ENCODE data around the gene NAA50. TPM values are rescaled to one million over a fixed set of nuclear protein-coding genes. Genes with fewer than 3 reads are reported as not detected.

NAA50 gene
- total RNA-seq, 4 donors from 2014 or later = 55.7 to 116 (median 82.7) TPM

DNA sequence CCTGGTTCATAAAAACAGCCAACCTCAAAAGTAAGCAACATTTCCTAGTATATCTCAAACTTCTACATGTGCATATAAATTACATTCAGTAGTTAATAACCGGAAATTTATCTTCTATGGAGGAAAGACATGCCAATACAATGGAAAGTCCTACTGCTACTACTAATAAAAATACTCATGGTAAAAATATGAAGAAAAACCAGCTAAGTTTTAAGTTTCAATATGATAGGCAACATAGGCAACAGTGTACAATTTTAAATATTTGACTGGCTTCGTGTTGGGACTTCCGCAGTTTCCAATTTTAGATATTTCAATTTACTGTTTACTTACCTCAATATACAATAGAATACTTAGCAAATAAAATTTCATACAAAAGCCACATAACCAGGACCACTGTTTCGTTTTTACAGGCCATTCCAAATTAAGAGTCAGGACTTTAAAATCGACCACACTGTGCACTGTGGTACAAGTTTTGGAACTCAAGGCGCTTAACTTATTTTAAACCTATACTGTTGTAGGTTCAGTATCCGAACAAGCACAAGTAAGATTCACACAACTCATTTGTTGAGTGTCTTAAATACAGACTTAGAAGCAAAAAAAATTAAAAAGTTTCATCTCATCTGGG, 2.9 kb downstream of the NAA50 start:
- no peak for DNase-seq
- in situ Hi-C loops (cut with MboI; ENCODE audit: low pct_ligation_motif_present in 1 of 4, low pct_unique_long_range_greater_than_20kb in 1 of 4, low sequenced_read_pairs in 3 of 4) (loop anchor here in 2 of 4 donors (10.0 to 25.0 kb wide), 2 partner anchors 48 to 319 kb away; partner anchors contain the start of genes CCDC191 (in 1 of the 2), QTRT2 (in 1 of the 2) and USF3 (in 1 of the 2)), intact Hi-C loops (cut with DNase I; ENCODE audit: low total_unique reads) (loop anchor here (10.0 kb wide), 1 partner anchor 438 kb away; no protein-coding TSS in a partner anchor)
- TF ChIP-seq POLR2A (IDR thresholded peaks at IDR 0.05) = no peak
- TF ChIP-seq, protein P1, sequence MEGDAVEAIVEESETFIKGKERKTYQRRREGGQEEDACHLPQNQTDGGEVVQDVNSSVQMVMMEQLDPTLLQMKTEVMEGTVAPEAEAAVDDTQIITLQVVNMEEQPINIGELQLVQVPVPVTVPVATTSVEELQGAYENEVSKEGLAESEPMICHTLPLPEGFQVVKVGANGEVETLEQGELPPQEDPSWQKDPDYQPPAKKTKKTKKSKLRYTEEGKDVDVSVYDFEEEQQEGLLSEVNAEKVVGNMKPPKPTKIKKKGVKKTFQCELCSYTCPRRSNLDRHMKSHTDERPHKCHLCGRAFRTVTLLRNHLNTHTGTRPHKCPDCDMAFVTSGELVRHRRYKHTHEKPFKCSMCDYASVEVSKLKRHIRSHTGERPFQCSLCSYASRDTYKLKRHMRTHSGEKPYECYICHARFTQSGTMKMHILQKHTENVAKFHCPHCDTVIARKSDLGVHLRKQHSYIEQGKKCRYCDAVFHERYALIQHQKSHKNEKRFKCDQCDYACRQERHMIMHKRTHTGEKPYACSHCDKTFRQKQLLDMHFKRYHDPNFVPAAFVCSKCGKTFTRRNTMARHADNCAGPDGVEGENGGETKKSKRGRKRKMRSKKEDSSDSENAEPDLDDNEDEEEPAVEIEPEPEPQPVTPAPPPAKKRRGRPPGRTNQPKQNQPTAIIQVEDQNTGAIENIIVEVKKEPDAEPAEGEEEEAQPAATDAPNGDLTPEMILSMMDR (IDR thresholded peaks at IDR 0.05) = no peak
- TF ChIP-seq EP300 (IDR thresholded peaks at IDR 0.05; ENCODE audit: low read depth) = no peak
- TF ChIP-seq POLR2AphosphoS5 (IDR thresholded peaks at IDR 0.05) = no peak
- H3K4me1 ChIP-seq = peaks cover 21 to 59% (median 36%) of the 10 kb centered on the region in 4 donors
- WGBS, 2 donors (ENCODE audit: low coverage in 1 of 2) = 51 to 52% methylated on average over 7 of the region's 7 CpGs
- no peaks in the 10 kb centered on the region for H3K27me3 ChIP-seq
- peak overlapping the region in 1 of 4 donors; percentile 1 for H3K27ac ChIP-seq
- no peaks in the 10 kb centered on the region for H3K36me3 ChIP-seq
- H3K4me3 ChIP-seq = no peak overlapping the region
- H3K9me3 ChIP-seq = no peaks in the 10 kb centered on the region

DNA sequence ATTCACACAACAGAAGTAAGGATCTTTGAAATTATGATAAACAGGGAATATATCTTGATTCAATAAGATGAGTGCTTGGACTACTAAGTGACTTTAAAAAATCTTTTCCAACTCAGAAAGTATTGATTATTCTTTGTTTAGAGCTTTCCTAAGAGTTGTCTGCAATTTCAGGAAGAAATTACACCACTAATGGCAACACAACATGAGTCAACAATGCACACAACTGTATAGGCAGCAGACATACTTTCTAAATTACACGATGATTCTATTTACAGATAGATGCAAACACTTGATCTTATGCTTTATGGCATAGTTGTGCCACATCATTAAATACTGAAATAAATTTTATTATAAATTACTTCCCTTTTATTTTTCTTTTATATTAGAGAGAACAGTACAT, 4.4 kb downstream of the NAA50 start:
- TF ChIP-seq, protein P1 (IDR thresholded peaks at IDR 0.05) = no peak
- TF ChIP-seq POLR2A (IDR thresholded peaks at IDR 0.05) (no peak), POLR2AphosphoS5 (IDR thresholded peaks at IDR 0.05) (no peak), EP300 (IDR thresholded peaks at IDR 0.05; ENCODE audit: low read depth) (no peak)
- Histone ChIP-seq H3K9me3 (no peaks in the 10 kb centered on the region), H3K27me3 (no peaks in the 10 kb centered on the region), H3K27ac (no peak overlapping the region), H3K4me3 (no peak overlapping the region), H3K36me3 (no peaks in the 10 kb centered on the region), H3K4me1 (peaks cover 14 to 69% (median 30%) of the 10 kb centered on the region in 4 donors)
- no peak for DNase-seq
- 34 to 38% methylated on average over 1 of the region's 1 CpG for WGBS, 2 donors (ENCODE audit: low coverage in 1 of 2)
- intact Hi-C loops (cut with DNase I; ENCODE audit: low total_unique reads) = loop anchor here (10.0 kb wide), 1 partner anchor 437 kb away; no protein-coding TSS in a partner anchor
- in situ Hi-C loops (cut with MboI; ENCODE audit: low pct_ligation_motif_present in 1 of 4, low pct_unique_long_range_greater_than_20kb in 1 of 4, low sequenced_read_pairs in 3 of 4) = loop anchor here in 2 of 4 donors (10.0 to 25.0 kb wide), 2 partner anchors 47 to 321 kb away; partner anchors contain the start of genes CCDC191 (in 1 of the 2), QTRT2 (in 1 of the 2) and USF3 (in 1 of the 2)

DNA sequence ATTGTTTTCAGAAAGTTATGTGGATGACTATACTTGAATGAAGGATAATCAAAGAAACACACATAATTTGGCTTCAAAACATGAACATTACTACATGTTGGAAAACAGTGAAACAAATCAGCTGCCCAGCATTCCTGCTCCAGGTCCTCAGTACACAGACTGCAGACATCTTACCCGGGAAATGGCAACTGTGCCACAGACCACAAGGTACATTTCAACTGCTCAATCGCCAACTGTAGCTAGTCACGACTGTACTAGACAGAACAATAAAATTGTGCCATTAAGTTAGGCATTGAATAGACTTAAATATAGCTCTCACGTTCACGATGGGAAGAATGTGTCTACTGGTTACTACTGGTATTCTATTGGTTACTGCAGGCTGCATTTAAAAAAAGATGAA, 5.0 kb downstream of the NAA50 start:
- intact Hi-C loops (cut with DNase I; ENCODE audit: low total_unique reads) (loop anchor here (10.0 kb wide), 1 partner anchor 436 kb away; no protein-coding TSS in a partner anchor), in situ Hi-C loops (cut with MboI; ENCODE audit: low pct_ligation_motif_present in 1 of 4, low pct_unique_long_range_greater_than_20kb in 1 of 4, low sequenced_read_pairs in 3 of 4) (loop anchor here in 2 of 4 donors (10.0 to 25.0 kb wide), 2 partner anchors 46 to 321 kb away; partner anchors contain the start of genes CCDC191 (in 1 of the 2), QTRT2 (in 1 of the 2) and USF3 (in 1 of the 2))
- Histone ChIP-seq H3K27ac (no peak overlapping the region), H3K36me3 (no peaks in the 10 kb centered on the region), H3K4me3 (no peak overlapping the region), H3K27me3 (no peaks in the 10 kb centered on the region), H3K4me1 (peaks cover 14 to 74% (median 31%) of the 10 kb centered on the region in 4 donors), H3K9me3 (no peaks in the 10 kb centered on the region)
- WGBS, 2 donors (ENCODE audit: low coverage in 1 of 2) = 46 to 51% methylated on average over 5 of the region's 5 CpGs
- no peak for DNase-seq
- TF ChIP-seq POLR2AphosphoS5 (IDR thresholded peaks at IDR 0.05) = no peak
- TF ChIP-seq, protein P1 (IDR thresholded peaks at IDR 0.05) = no peak
- TF ChIP-seq POLR2A (IDR thresholded peaks at IDR 0.05) = no peak
- TF ChIP-seq EP300 (IDR thresholded peaks at IDR 0.05; ENCODE audit: low read depth) = no peak

DNA sequence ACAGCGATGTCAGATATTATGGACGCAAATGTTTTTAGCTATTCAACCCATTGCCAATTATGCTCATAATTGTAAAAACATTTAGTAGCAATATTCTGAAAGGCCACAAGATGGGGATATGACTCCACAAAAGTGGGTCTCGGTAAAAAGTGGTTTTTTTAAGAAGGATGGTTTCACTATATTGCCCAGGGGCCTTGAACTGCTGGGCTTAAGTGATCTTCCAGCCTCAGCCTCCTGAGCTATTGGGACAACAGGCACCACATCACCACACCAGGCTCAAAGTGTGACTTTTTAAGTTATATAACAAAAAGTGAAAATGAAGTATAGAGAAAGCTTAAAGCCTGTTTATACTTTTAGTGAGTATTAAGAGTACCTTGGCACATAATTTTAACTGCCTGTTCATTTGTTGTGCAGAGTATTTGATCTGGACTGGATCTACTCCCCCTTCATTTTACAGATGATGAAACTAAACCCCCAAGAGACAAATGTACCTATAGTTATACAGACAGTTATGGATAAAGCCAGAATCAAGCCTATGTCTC, 9.4 kb downstream of the NAA50 start:
- Histone ChIP-seq H3K4me1 (peaks cover 0 to 56% (median 4%) of the 10 kb centered on the region in 4 donors), H3K27me3 (no peaks in the 10 kb centered on the region), H3K27ac (peak overlapping the region in 2 of 4 donors; percentile 19 to 21), H3K9me3 (no peaks in the 10 kb centered on the region), H3K4me3 (no peak overlapping the region), H3K36me3 (no peaks in the 10 kb centered on the region)
- 26 to 31% methylated on average over 2 to 3 of the region's 3 CpGs for WGBS, 2 donors (ENCODE audit: low coverage in 1 of 2)
- intact Hi-C loops (cut with DNase I; ENCODE audit: low total_unique reads) = no loop called here
- in situ Hi-C loops (cut with MboI; ENCODE audit: low pct_ligation_motif_present in 1 of 4, low pct_unique_long_range_greater_than_20kb in 1 of 4, low sequenced_read_pairs in 3 of 4) = loop anchor here in 2 of 4 donors (10.0 to 25.0 kb wide), 2 partner anchors 178 to 326 kb away; partner anchors contain the start of genes CCDC191 (in 1 of the 2) and QTRT2 (in 1 of the 2)
- TF ChIP-seq, protein P1 (IDR thresholded peaks at IDR 0.05) = peak; percentile 55 to 80 (median 64)
- TF ChIP-seq POLR2AphosphoS5 (IDR thresholded peaks at IDR 0.05) = no peak
- DNase-seq = no peak
